Trophoblast cell (in vitro differentiated cells and primary cell): ENCODE results near the gene TMEFF2.
"Not testable (repeated sequence)": the region's sequence is repeated elsewhere in the genome, so short reads cannot be mapped to it uniquely, and the experiment has no call there.

Experiments used
- DNase-seq, 2 donors: peaks; one replicate each; pipeline ENCODE4 v3.0.0-alpha.2; 2016
- H2AFZ ChIP-seq: 2 replicates; pipeline ENCODE4 v1.6.1; 2013; ENCODE audit warnings: low read length, moderate library complexity, mild to moderate bottlenecking; ENCODE audit not compliant: insufficient read depth, poor library complexity
- H2AK5ac ChIP-seq: 2 replicates; pipeline ENCODE4 v1.6.1; 2013; ENCODE audit warnings: mild to moderate bottlenecking, low read length
- H2BK120ac ChIP-seq: 2 replicates; pipeline ENCODE4 v1.6.1; 2013; ENCODE audit warnings: low read length, mild to moderate bottlenecking, moderate library complexity; ENCODE audit not compliant: insufficient read depth, poor library complexity
- H2BK12ac ChIP-seq: 2 replicates; pipeline ENCODE4 v1.6.1; 2013; ENCODE audit warnings: mild to moderate bottlenecking, low read length, moderate library complexity
- H2BK5ac ChIP-seq: 2 replicates; pipeline ENCODE4 v1.6.1; 2013; ENCODE audit warnings: low read length, low read depth, moderate library complexity, mild to moderate bottlenecking; ENCODE audit not compliant: poor library complexity
- H3K14ac ChIP-seq: 2 replicates; pipeline ENCODE4 v1.6.1; 2013; ENCODE audit warnings: mild to moderate bottlenecking, low read length
- H3K18ac ChIP-seq: 2 replicates; pipeline ENCODE4 v1.6.1; 2013; ENCODE audit warnings: mild to moderate bottlenecking, low read length
- H3K23ac ChIP-seq: 2 replicates; pipeline ENCODE4 v1.6.1; 2013; ENCODE audit warnings: low read length
- H3K27ac ChIP-seq: 2 replicates; pipeline ENCODE4 v1.5.1; 2013; ENCODE audit warnings: low read depth, mild to moderate bottlenecking, inconsistent platforms, low read length, moderate library complexity
- H3K27me3 ChIP-seq: 2 replicates; pipeline ENCODE4 v1.6.1; 2013; ENCODE audit warnings: inconsistent platforms, mild to moderate bottlenecking, low read length, moderate library complexity; ENCODE audit not compliant: insufficient read depth
- H3K36me3 ChIP-seq, 2 experiments: 1 replicate in 1 of 2; 2 replicates in 1 of 2; pipeline ENCODE4 v1.6.1; 2013; ENCODE audit warnings: low read length in 2 of 2, mild to moderate bottlenecking in 2 of 2, moderate library complexity in 1 of 2; ENCODE audit not compliant: insufficient read depth in 2 of 2, control insufficient read depth in 1 of 2
- H3K4ac ChIP-seq: 2 replicates; pipeline ENCODE4 v1.6.1; 2013; ENCODE audit warnings: low read depth, mild to moderate bottlenecking, low read length, moderate library complexity
- H3K4me1 ChIP-seq, 2 experiments: 1 replicate in 1 of 2; 2 replicates in 1 of 2; pipeline ENCODE4 v1.6.1; 2013; ENCODE audit warnings: low read length in 2 of 2, mild to moderate bottlenecking in 2 of 2, moderate library complexity in 1 of 2; ENCODE audit not compliant: insufficient read depth in 2 of 2, control insufficient read depth in 1 of 2
- H3K4me2 ChIP-seq: 2 replicates; pipeline ENCODE4 v1.6.1; 2013; ENCODE audit warnings: inconsistent platforms, mild to moderate bottlenecking, low read length, moderate library complexity
- H3K4me3 ChIP-seq: 2 replicates; pipeline ENCODE4 v1.5.1; 2013; ENCODE audit warnings: mild to moderate bottlenecking, low read depth, low read length, inconsistent platforms
- H3K79me1 ChIP-seq: one replicate; pipeline ENCODE4 v1.6.1; 2013; ENCODE audit warnings: low read length
- H3K79me2 ChIP-seq: 2 replicates; pipeline ENCODE4 v1.6.1; 2013; ENCODE audit warnings: low read length, mild to moderate bottlenecking; ENCODE audit not compliant: control insufficient read depth, insufficient read depth, poor library complexity
- H3K9ac ChIP-seq: 2 replicates; pipeline ENCODE4 v1.6.1; 2013; ENCODE audit warnings: mild to moderate bottlenecking, low read length
- H3K9me3 ChIP-seq: 2 replicates; pipeline ENCODE4 v1.6.1; 2013; ENCODE audit warnings: low read depth, mild to moderate bottlenecking, control low read depth, inconsistent platforms, low read length; ENCODE audit not compliant: insufficient read depth
- H4K12ac ChIP-seq: 2 replicates; pipeline ENCODE4 v1.6.1; 2013; ENCODE audit warnings: low read depth, mild to moderate bottlenecking, low read length, moderate library complexity
- H4K8ac ChIP-seq: 2 replicates; pipeline ENCODE4 v1.6.1; 2013; ENCODE audit warnings: low read depth, mild to moderate bottlenecking, low read length, moderate library complexity
- H4K91ac ChIP-seq: one replicate; pipeline ENCODE4 v1.6.1; 2013; ENCODE audit warnings: low read depth, mild to moderate bottlenecking, low read length, moderate library complexity
- WGBS: extraction: QIAGEN DNeasy Blood & Tissue Kit; methylation state at CpG from one replicate; pipeline ENCODE4 v1.1.7; 2013; ENCODE audit warnings: missing lambda C conversion rate; ENCODE audit not compliant: insufficient read length, insufficient coverage; ENCODE audit errors: extremely low coverage; 5-methylcytosine and 5-hydroxymethylcytosine counted together

The TMEFF2 gene

DNA sequence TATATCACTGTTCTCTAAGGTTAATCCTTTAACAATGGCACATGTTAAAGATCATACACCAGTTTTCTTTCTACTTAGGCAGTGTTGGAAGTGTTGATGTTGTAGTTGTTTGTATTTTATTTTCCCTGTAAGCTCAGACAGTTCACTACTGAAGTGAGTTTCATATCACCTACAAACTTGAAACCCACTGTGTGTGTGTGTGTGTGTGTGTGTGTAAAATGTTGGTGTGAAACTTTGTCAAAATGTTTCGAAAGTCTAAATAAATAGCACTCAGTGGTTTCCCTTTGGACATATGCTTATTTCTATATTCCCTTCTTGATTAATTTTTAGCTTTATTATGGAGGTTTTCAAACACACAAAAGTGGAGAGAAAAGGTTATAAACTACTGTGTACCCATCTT is 268.1 kb downstream of the TMEFF2 start:
- WGBS, result no CpG with 5 or more reads among the region's 1 CpG
- no peak overlapping the region for H2BK120ac ChIP-seq
- H3K9ac ChIP-seq, result no peak overlapping the region
- H3K27me3 ChIP-seq, result no peaks in the 10 kb centered on the region
- DNase-seq, result no peak
- no peak overlapping the region for H4K8ac ChIP-seq
- H3K27ac ChIP-seq, result no peak overlapping the region
- H3K4ac ChIP-seq, result no peak overlapping the region
- no peak overlapping the region for H2AK5ac ChIP-seq
- H3K18ac ChIP-seq, result no peak overlapping the region
- no peaks in the 10 kb centered on the region for H3K36me3 ChIP-seq
- no peak overlapping the region for H2BK12ac ChIP-seq
- H4K91ac ChIP-seq, result no peak overlapping the region
- H3K4me1 ChIP-seq, result peaks cover 0 to 1% of the 10 kb centered on the region in 2 experiments
- no peak overlapping the region for H2BK5ac ChIP-seq
- H3K79me1 ChIP-seq, result no peaks in the 10 kb centered on the region
- no peak overlapping the region for H3K4me2 ChIP-seq
- no peaks in the 10 kb centered on the region for H3K79me2 ChIP-seq
- no peak overlapping the region for H3K14ac ChIP-seq
- H2AFZ ChIP-seq, result no peak overlapping the region
- H3K4me3 ChIP-seq, result no peak overlapping the region
- H4K12ac ChIP-seq, result no peak overlapping the region
- H3K9me3 ChIP-seq, result no peaks in the 10 kb centered on the region
- no peak overlapping the region for H3K23ac ChIP-seq

DNA sequence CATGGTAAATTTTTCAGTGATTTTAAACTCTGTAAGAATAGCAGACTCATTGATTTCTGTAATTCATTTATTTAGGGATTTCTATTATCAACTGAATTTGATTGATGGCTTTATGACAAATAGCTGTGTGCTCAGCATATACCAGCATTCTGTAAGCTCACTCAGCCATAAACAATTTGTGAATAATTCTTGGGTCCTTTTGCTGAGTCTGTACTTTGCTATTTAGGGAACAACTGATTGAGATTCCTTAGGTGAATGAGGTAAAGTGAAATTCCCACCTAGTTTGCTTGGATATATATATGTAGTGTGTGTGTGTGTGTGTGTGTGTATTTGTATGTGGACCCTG is 271.1 kb downstream of the TMEFF2 start:
- Histone ChIP-seq H3K27ac (no peak overlapping the region), H4K91ac (no peak overlapping the region), H3K4ac (no peak overlapping the region)

DNA sequence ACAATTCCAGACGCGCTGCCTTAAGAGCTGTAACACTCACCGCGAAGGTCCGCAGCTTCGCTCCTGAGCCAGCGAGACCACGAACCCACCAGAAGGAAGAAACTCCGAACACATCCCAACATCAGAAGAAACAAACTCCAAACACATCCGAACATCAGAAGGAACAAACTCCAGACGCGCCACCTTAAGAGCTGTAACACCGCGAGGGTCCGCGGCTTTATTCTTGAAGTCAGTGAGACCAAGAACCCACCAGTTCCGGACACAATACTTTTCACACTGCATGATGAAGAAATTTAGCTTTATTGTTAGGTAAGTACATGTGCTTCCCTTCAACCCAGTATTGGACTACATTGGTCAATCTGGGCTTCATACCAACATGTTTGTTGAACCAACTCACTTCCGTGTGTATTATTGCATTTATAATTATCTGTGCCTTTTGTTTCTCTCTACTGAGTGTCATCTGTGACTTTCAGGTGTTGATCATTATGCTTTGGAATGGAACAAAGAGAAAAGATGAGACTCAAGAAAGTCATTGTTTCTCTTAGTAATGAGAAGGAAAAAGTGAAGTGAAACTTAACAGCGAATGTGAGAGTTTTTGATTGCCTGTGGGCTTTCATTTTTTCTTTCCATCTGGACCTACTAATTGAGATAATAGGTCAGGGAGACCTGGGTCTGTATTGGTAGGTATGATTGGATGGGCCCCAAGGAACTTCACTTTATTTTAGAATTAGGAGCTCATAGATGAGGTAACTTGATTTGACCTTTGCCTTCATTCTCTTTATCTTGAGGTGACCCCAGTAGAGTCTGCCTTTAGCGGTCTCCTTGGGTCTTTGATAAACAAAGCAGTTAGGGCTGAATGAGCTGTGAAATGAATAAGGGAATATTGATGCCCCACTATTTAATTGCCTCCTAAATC is 271.7 kb downstream of the TMEFF2 start:
- no peak overlapping the region for H3K27ac ChIP-seq
- no peaks in the 10 kb centered on the region for H3K9me3 ChIP-seq
- no peak for DNase-seq
- no peak overlapping the region for H2AFZ ChIP-seq
- no peak overlapping the region for H4K8ac ChIP-seq
- H3K79me2 ChIP-seq, result no peaks in the 10 kb centered on the region
- no peak overlapping the region for H3K9ac ChIP-seq
- no peaks in the 10 kb centered on the region for H3K4me1 ChIP-seq
- H3K14ac ChIP-seq, result no peak overlapping the region
- no peaks in the 10 kb centered on the region for H3K36me3 ChIP-seq
- H3K4me2 ChIP-seq, result no peak overlapping the region
- H3K23ac ChIP-seq, result no peak overlapping the region
- H4K91ac ChIP-seq, result no peak overlapping the region
- H2AK5ac ChIP-seq, result no peak overlapping the region
- no peak overlapping the region for H3K4ac ChIP-seq
- no peaks in the 10 kb centered on the region for H3K79me1 ChIP-seq
- no peak overlapping the region for H2BK12ac ChIP-seq
- no peak overlapping the region for H3K18ac ChIP-seq
- no peaks in the 10 kb centered on the region for H3K27me3 ChIP-seq
- no peak overlapping the region for H2BK120ac ChIP-seq
- H2BK5ac ChIP-seq, result no peak overlapping the region
- no peak overlapping the region for H3K4me3 ChIP-seq
- H4K12ac ChIP-seq, result no peak overlapping the region
- no CpG with 5 or more reads among the region's 20 CpGs for WGBS

More for the DNA sequence above, 271.1 kb downstream of the TMEFF2 start:
- H2BK5ac ChIP-seq, result no peak overlapping the region
- H2BK12ac ChIP-seq, result no peak overlapping the region
- H2BK120ac ChIP-seq, result no peak overlapping the region
- H2AFZ ChIP-seq, result no peak overlapping the region
- no peak overlapping the region for H3K18ac ChIP-seq
- H3K27me3 ChIP-seq, result no peaks in the 10 kb centered on the region
- no peaks in the 10 kb centered on the region for H3K36me3 ChIP-seq
- no peaks in the 10 kb centered on the region for H3K9me3 ChIP-seq
- no peak overlapping the region for H4K12ac ChIP-seq
- no peaks in the 10 kb centered on the region for H3K4me1 ChIP-seq
- H3K14ac ChIP-seq, result no peak overlapping the region
- no peak overlapping the region for H3K9ac ChIP-seq
- H2AK5ac ChIP-seq, result no peak overlapping the region
- no peak for DNase-seq
- H4K8ac ChIP-seq, result no peak overlapping the region
- no peak overlapping the region for H3K4me2 ChIP-seq
- H3K79me1 ChIP-seq, result no peaks in the 10 kb centered on the region
- no peak overlapping the region for H3K23ac ChIP-seq
- H3K79me2 ChIP-seq, result no peaks in the 10 kb centered on the region
- H3K4me3 ChIP-seq, result no peak overlapping the region

DNA sequence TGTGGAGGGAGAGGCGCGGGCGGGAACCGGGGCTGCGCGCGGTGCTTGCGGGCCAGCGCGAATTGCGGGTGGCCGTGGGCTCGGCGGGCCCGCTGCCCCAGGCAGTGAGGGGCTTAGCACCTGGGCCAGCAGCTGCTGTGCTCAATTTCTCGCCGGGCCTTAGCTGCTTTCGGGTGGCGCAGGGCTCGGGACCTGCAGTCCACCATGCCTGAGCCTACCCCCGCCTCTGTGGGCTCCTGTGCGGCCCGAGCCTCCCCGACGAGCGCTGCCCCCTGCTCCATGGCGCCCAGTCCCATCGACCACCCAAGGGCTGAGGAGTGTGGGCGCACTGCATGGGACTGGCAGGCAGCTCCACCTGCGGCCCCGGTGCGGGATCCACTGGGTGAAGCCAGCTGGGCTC is 273.1 kb downstream of the TMEFF2 start:
- not testable (repeated sequence) for H3K27ac ChIP-seq, H3K36me3 ChIP-seq, H3K4me3 ChIP-seq, H2AK5ac ChIP-seq, H3K23ac ChIP-seq, DNase-seq, H3K79me2 ChIP-seq, H4K12ac ChIP-seq, H4K8ac ChIP-seq, H3K4me1 ChIP-seq, H2BK12ac ChIP-seq, H3K79me1 ChIP-seq, H3K18ac ChIP-seq, H3K9ac ChIP-seq, H3K27me3 ChIP-seq, H3K4me2 ChIP-seq, H4K91ac ChIP-seq, H2BK120ac ChIP-seq, H2AFZ ChIP-seq, H3K14ac ChIP-seq, H3K4ac ChIP-seq, H3K9me3 ChIP-seq, H2BK5ac ChIP-seq
- no CpG with 5 or more reads among the region's 32 CpGs for WGBS
